ENCODE data around the gene PPP1R17.

- no peak for TF ChIP-seq CTCF (tag by site-specific recombination; IDR thresholded peaks at IDR 0.05)
- TF ChIP-seq ZBTB8A (tag by site-specific recombination; IDR thresholded peaks at IDR 0.05), result no peak
- no peak for TF ChIP-seq ZBTB11 (tag by site-specific recombination; conservative IDR thresholded peaks at IDR 0.05; ENCODE audit: low read depth)
Observed at GRCh38 chr7:31664890-31665289, 22.1 kb upstream of the PPP1R17 start.

Measured in HEK293 (cell line).